Sigmoid colon (tissue), 4 donors: ENCODE measurements around the gene GNAS-AS1.

Experiments
- CTCF ChIP-seq, 4 experiments: fragments of 450-650 bp in 3 of 4; fragments of 200-600 bp in 1 of 4; IDR thresholded peaks; one replicate each; pipeline ENCODE4 v1.5.1; 2016 to 2019; ENCODE audit warnings: antibody characterized with exemption in 4 of 4, mild to moderate bottlenecking in 3 of 4, moderate library complexity in 2 of 4
- EP300 ChIP-seq, 4 donors: sonication (generic); formaldehyde crosslinking; IDR thresholded peaks; one replicate each; pipeline ENCODE4 v1.6.1; 2017; ENCODE audit warnings: antibody characterized with exemption in 4 of 4
- POLR2A ChIP-seq, 2 donors: fragments of 450-650 bp; IDR thresholded peaks; one replicate each; pipeline ENCODE4 v1.6.1; 2016; ENCODE audit warnings: antibody characterized with exemption in 2 of 2, mild to moderate bottlenecking in 2 of 2, moderate library complexity in 2 of 2

- TF ChIP-seq CTCF (IDR thresholded peaks at IDR 0.05) (no peak), POLR2A (IDR thresholded peaks at IDR 0.05) (no peak), EP300 (IDR thresholded peaks at IDR 0.05) (no peak)
Measured at GRCh38 chr20:58854638-58855471, 4.2 kb upstream of the GNAS-AS1 start.
